Mucosa of rectum (tissue), 2 donors: ENCODE measurements around the gene MOCS1.

Experiments
- H3K27ac ChIP-seq, 2 donors: one replicate each; pipeline ENCODE4 v1.7.0; 2013; ENCODE audit warnings: inconsistent platforms in 2 of 2, low read depth in 2 of 2, low read length in 2 of 2
- H3K27me3 ChIP-seq, 2 donors: one replicate each; pipeline ENCODE4 v1.7.0; 2013; ENCODE audit warnings: low read length in 2 of 2; ENCODE audit not compliant: control insufficient read depth in 2 of 2, insufficient read depth in 2 of 2
- H3K36me3 ChIP-seq, 2 donors: one replicate each; pipeline ENCODE4 v1.7.0; 2013; ENCODE audit warnings: low read length in 2 of 2; ENCODE audit not compliant: control insufficient read depth in 2 of 2, insufficient read depth in 2 of 2
- H3K4me1 ChIP-seq, 2 donors: one replicate each; pipeline ENCODE4 v1.7.0; 2013; ENCODE audit warnings: low read length in 2 of 2, mild to moderate bottlenecking in 1 of 2; ENCODE audit not compliant: control insufficient read depth in 2 of 2, insufficient read depth in 2 of 2
- H3K4me3 ChIP-seq, 2 donors: one replicate each; pipeline ENCODE4 v1.7.0; 2013; ENCODE audit warnings: low read length in 2 of 2
- H3K9ac ChIP-seq, 2 donors: one replicate each; pipeline ENCODE4 v1.7.0; 2013; ENCODE audit warnings: low read length in 2 of 2, low read depth in 1 of 2, mild to moderate bottlenecking in 1 of 2
- H3K9me3 ChIP-seq, 2 donors: one replicate each; pipeline ENCODE4 v1.7.0; 2013; ENCODE audit warnings: low read length in 2 of 2; ENCODE audit not compliant: control insufficient read depth in 2 of 2
- donor health status: healthy.
- donor health status: Normal muscosa, but diverticular disease.

The MOCS1 gene

GRCh38 chr6:39915866-39916265 lies 18.4 kb downstream of the MOCS1 start:
- Histone ChIP-seq H3K4me3 (no peak overlapping the region), H3K36me3 (peaks cover 11 to 19% of the 10 kb centered on the region in 2 donors), H3K9ac (no peak overlapping the region), H3K9me3 (no peaks in the 10 kb centered on the region), H3K27ac (no peak overlapping the region), H3K27me3 (no peaks in the 10 kb centered on the region), H3K4me1 (peaks cover 12% of the 10 kb centered on the region in 2 donors)

GRCh38 chr6:39914239-39914638 lies 20.0 kb downstream of the MOCS1 start:
- Histone ChIP-seq H3K4me1 (peaks cover 5 to 7% of the 10 kb centered on the region in 2 donors), H3K4me3 (no peak overlapping the region), H3K9me3 (no peaks in the 10 kb centered on the region), H3K36me3 (peaks cover 11 to 24% of the 10 kb centered on the region in 2 donors), H3K27ac (no peak overlapping the region), H3K9ac (no peak overlapping the region), H3K27me3 (no peaks in the 10 kb centered on the region)

GRCh38 chr6:39913391-39913916 lies 20.8 kb downstream of the MOCS1 start:
- no peak overlapping the region for H3K27ac ChIP-seq
- peaks cover 11 to 24% of the 10 kb centered on the region in 2 donors for H3K36me3 ChIP-seq
- H3K4me1 ChIP-seq: peaks cover 0 to 5% of the 10 kb centered on the region in 2 donors
- H3K27me3 ChIP-seq: no peaks in the 10 kb centered on the region
- H3K4me3 ChIP-seq: no peak overlapping the region
- no peaks in the 10 kb centered on the region for H3K9me3 ChIP-seq
- no peak overlapping the region for H3K9ac ChIP-seq

GRCh38 chr6:39912446-39912845 lies 21.8 kb downstream of the MOCS1 start:
- no peaks in the 10 kb centered on the region for H3K4me1 ChIP-seq
- H3K27ac ChIP-seq: no peak overlapping the region
- H3K4me3 ChIP-seq: no peak overlapping the region
- H3K9ac ChIP-seq: no peak overlapping the region
- H3K27me3 ChIP-seq: no peaks in the 10 kb centered on the region
- H3K36me3 ChIP-seq: peaks cover 11 to 24% of the 10 kb centered on the region in 2 donors
- no peaks in the 10 kb centered on the region for H3K9me3 ChIP-seq

- Histone ChIP-seq H3K27ac (no peak overlapping the region), H3K36me3 (peaks cover 13 to 24% of the 10 kb centered on the region in 2 donors), H3K4me1 (no peaks in the 10 kb centered on the region), H3K9ac (no peak overlapping the region), H3K4me3 (no peak overlapping the region), H3K27me3 (no peaks in the 10 kb centered on the region), H3K9me3 (no peaks in the 10 kb centered on the region)
Measured at GRCh38 chr6:39911513-39912125, 22.6 kb downstream of the MOCS1 start.

- H3K9ac ChIP-seq: no peak overlapping the region
- H3K4me3 ChIP-seq: no peak overlapping the region
- no peaks in the 10 kb centered on the region for H3K4me1 ChIP-seq
- no peaks in the 10 kb centered on the region for H3K9me3 ChIP-seq
- H3K27ac ChIP-seq: no peak overlapping the region
- peaks cover 16 to 21% of the 10 kb centered on the region in 2 donors for H3K36me3 ChIP-seq
- no peaks in the 10 kb centered on the region for H3K27me3 ChIP-seq
Measured at GRCh38 chr6:39910744-39911143, 23.5 kb downstream of the MOCS1 start.

GRCh38 chr6:39910164-39910563 lies 24.1 kb downstream of the MOCS1 start:
- Histone ChIP-seq H3K36me3 (peaks cover 11 to 23% of the 10 kb centered on the region in 2 donors), H3K9ac (no peak overlapping the region), H3K4me3 (no peak overlapping the region), H3K9me3 (no peaks in the 10 kb centered on the region), H3K27me3 (no peaks in the 10 kb centered on the region), H3K27ac (no peak overlapping the region), H3K4me1 (no peaks in the 10 kb centered on the region)

GRCh38 chr6:39909701-39910100 lies 24.6 kb downstream of the MOCS1 start:
- Histone ChIP-seq H3K27me3 (no peaks in the 10 kb centered on the region), H3K4me3 (no peak overlapping the region), H3K36me3 (peaks cover 10 to 18% of the 10 kb centered on the region in 2 donors), H3K9ac (no peak overlapping the region), H3K27ac (no peak overlapping the region), H3K9me3 (no peaks in the 10 kb centered on the region), H3K4me1 (no peaks in the 10 kb centered on the region)

- H3K27me3 ChIP-seq: no peaks in the 10 kb centered on the region
- H3K36me3 ChIP-seq: peaks cover 10 to 18% of the 10 kb centered on the region in 2 donors
- H3K27ac ChIP-seq: no peak overlapping the region
- no peak overlapping the region for H3K4me3 ChIP-seq
- H3K9me3 ChIP-seq: no peaks in the 10 kb centered on the region
- no peaks in the 10 kb centered on the region for H3K4me1 ChIP-seq
- no peak overlapping the region for H3K9ac ChIP-seq
Measured at GRCh38 chr6:39908838-39909583, 25.3 kb downstream of the MOCS1 start.

GRCh38 chr6:39907871-39908575 lies 26.2 kb downstream of the MOCS1 start:
- Histone ChIP-seq H3K27ac (no peak overlapping the region), H3K27me3 (no peaks in the 10 kb centered on the region), H3K4me3 (no peak overlapping the region), H3K9ac (no peak overlapping the region), H3K36me3 (peaks cover 10 to 15% of the 10 kb centered on the region in 2 donors), H3K9me3 (no peaks in the 10 kb centered on the region), H3K4me1 (no peaks in the 10 kb centered on the region)
